Neural progenitor cell (in vitro differentiated cells): ENCODE results near the gene CRYBA4. TPM values are rescaled to one million over a fixed set of nuclear protein-coding genes. Genes with fewer than 3 reads are reported as not detected.
A peak's percentile ranks its signal among the peaks of the same experiment; 100 is the strongest.

ENCODE experiments used
- DNase-seq: peaks from one replicate; pipeline ENCODE4 v3.0.0-alpha.2; 2016; ENCODE audit warnings: low spot score
- H2AFZ ChIP-seq: fragments of 200-600 bp; sonication (generic); replicated peaks from 2 replicates; pipeline ENCODE4 v1.6.1; 2016; ENCODE audit warnings: antibody characterized with exemption
- H3F3A ChIP-seq: fragments of 200-600 bp; sonication (generic); 2 replicates; pipeline ENCODE4 v1.6.1; 2016; ENCODE audit warnings: antibody characterized with exemption, low read depth
- H3K27ac ChIP-seq: fragments of 200-600 bp; sonication (generic); 2 replicates; pipeline ENCODE4 v1.5.1; 2016; ENCODE audit warnings: mild to moderate bottlenecking
- H3K27me3 ChIP-seq: fragments of 200-600 bp; sonication (generic); 2 replicates; pipeline ENCODE4 v1.6.1; 2016; ENCODE audit warnings: mild to moderate bottlenecking, moderate library complexity
- H3K36me3 ChIP-seq: fragments of 200-600 bp; sonication (generic); 2 replicates; pipeline ENCODE4 v1.5.1; 2016
- H3K4me1 ChIP-seq: fragments of 200-600 bp; sonication (generic); 2 replicates; pipeline ENCODE4 v1.6.1; 2016; ENCODE audit warnings: mixed run types
- H3K4me2 ChIP-seq: fragments of 200-600 bp; sonication (generic); 2 replicates; pipeline ENCODE4 v1.6.1; 2016
- H3K4me3 ChIP-seq: fragments of 200-600 bp; sonication (generic); 2 replicates; pipeline ENCODE4 v1.5.1; 2016
- H3K79me2 ChIP-seq: fragments of 200-600 bp; sonication (generic); 2 replicates; pipeline ENCODE4 v1.6.1; 2016; ENCODE audit warnings: low read depth
- H3K9ac ChIP-seq: fragments of 200-600 bp; sonication (generic); 2 replicates; pipeline ENCODE4 v1.6.1; 2016
- H3K9me3 ChIP-seq: fragments of 200-600 bp; sonication (generic); 2 replicates; pipeline ENCODE4 v1.5.1; 2016; ENCODE audit warnings: low read depth
- H4K20me1 ChIP-seq: fragments of 200-600 bp; sonication (generic); 2 replicates; pipeline ENCODE4 v1.6.1; 2016; ENCODE audit warnings: low read depth
- H3K27ac Mint-ChIP-seq: 3 replicates; pipeline ENCODE4 v1.8.0; 2021; ENCODE audit warnings: mixed read lengths
- H3K27me3 Mint-ChIP-seq: 2 replicates; pipeline ENCODE4 v1.8.0; 2022; ENCODE audit warnings: low read depth, mild to moderate bottlenecking, inconsistent platforms, moderate library complexity, mixed read lengths; ENCODE audit not compliant: insufficient read depth
- H3K36me3 Mint-ChIP-seq: 3 replicates; pipeline ENCODE4 v1.8.0; 2021; ENCODE audit warnings: mixed read lengths
- H3K4me1 Mint-ChIP-seq: 3 replicates; pipeline ENCODE4 v1.8.0; 2021; ENCODE audit warnings: mixed read lengths
- H3K4me3 Mint-ChIP-seq: 3 replicates; pipeline ENCODE4 v1.8.0; 2021; ENCODE audit warnings: mild to moderate bottlenecking, moderate library complexity, mixed read lengths
- H3K9me3 Mint-ChIP-seq: 3 replicates; pipeline ENCODE4 v1.8.0; 2020; ENCODE audit warnings: mixed read lengths
- EZH2 ChIP-seq: fragments of 200-600 bp; sonication (generic); IDR thresholded peaks from 2 replicates; pipeline ENCODE4 v1.6.1; 2017; ENCODE audit warnings: antibody characterized with exemption, mild to moderate bottlenecking, moderate library complexity
- EZH2phosphoT487 ChIP-seq: fragments of 200-600 bp; sonication (generic); IDR thresholded peaks from 2 replicates; pipeline ENCODE4 v1.6.1; 2017; ENCODE audit warnings: antibody characterized with exemption
- total RNA-seq: library from RNA; depleted of rRNA; stranded (reverse); fragments of >200 nt; gene quantifications from 2 replicates; pipeline ENCODE4 v1.2.3, GENCODE V29; 2015; ENCODE audit warnings: low replicate concordance
- TF ChIP-seq, protein P1 (sequence below): fragments of 200-600 bp; sonication (generic); IDR thresholded peaks from 2 replicates; pipeline ENCODE4 v1.5.1; 2017; ENCODE audit warnings: antibody characterized with exemption, mild to moderate bottlenecking

Gene CRYBA4
- total RNA-seq, 1 donor from 2014 or later = 1.1 TPM

DNA sequence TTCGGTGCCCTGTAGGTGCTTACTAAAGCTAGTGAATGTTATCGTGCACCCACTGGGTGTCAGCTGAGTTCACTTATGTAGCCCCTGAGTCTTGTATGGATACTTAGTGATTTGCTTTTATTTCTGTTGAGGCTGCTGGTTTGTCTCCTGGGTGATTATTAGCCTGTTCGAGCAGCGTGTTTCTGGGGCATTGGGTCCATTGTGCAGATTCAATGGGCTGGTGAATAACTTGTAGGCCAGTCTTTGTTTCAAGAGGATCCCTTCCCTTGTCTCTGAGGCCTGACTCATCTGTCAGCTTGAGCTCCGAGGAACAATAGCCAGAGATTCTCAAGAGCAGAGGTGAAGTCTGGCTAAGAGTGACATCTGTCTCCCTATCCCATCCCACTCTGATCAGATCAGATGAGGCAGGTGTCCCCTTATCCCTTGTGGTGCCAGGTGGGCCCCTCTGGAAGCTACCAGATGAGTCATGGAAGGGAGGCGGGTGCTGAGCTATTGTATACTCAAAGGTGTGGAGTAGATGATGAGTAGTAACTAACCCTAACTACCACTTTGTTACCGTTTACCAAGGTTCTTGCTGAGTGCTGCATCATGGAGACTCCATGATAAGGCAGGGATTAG is 39.3 kb downstream of the CRYBA4 start:
- TF ChIP-seq, protein P1, sequence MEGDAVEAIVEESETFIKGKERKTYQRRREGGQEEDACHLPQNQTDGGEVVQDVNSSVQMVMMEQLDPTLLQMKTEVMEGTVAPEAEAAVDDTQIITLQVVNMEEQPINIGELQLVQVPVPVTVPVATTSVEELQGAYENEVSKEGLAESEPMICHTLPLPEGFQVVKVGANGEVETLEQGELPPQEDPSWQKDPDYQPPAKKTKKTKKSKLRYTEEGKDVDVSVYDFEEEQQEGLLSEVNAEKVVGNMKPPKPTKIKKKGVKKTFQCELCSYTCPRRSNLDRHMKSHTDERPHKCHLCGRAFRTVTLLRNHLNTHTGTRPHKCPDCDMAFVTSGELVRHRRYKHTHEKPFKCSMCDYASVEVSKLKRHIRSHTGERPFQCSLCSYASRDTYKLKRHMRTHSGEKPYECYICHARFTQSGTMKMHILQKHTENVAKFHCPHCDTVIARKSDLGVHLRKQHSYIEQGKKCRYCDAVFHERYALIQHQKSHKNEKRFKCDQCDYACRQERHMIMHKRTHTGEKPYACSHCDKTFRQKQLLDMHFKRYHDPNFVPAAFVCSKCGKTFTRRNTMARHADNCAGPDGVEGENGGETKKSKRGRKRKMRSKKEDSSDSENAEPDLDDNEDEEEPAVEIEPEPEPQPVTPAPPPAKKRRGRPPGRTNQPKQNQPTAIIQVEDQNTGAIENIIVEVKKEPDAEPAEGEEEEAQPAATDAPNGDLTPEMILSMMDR = no peak
- TF ChIP-seq EZH2phosphoT487 = no peak
- no peak for TF ChIP-seq EZH2
- Histone ChIP-seq H2AFZ (no peak overlapping the region), H3K9ac (no peak overlapping the region), H3K4me2 (peak overlapping the region; percentile 90), H3K36me3 (peaks cover 2% of the 10 kb centered on the region), H3F3A (peaks cover 76% of the 10 kb centered on the region), H3K4me1 (peaks cover 47% of the 10 kb centered on the region), H3K4me3 (peak overlapping the region; percentile 47), H3K79me2 (peaks cover 70% of the 10 kb centered on the region), H3K27me3 (no peaks in the 10 kb centered on the region), H3K27ac (peak overlapping the region; percentile 98), H4K20me1 (peaks cover 50% of the 10 kb centered on the region), H3K9me3 (no peaks in the 10 kb centered on the region)
- Mint-ChIP-seq H3K36me3 (peaks cover 8% of the 10 kb centered on the region), H3K9me3 (no peaks in the 10 kb centered on the region), H3K27ac (peak overlapping the region; percentile 96), H3K4me1 (peaks cover 49% of the 10 kb centered on the region), H3K4me3 (peak overlapping the region; percentile 78), H3K27me3 (peaks cover 8% of the 10 kb centered on the region)
- peak; percentile 94 for DNase-seq

DNA sequence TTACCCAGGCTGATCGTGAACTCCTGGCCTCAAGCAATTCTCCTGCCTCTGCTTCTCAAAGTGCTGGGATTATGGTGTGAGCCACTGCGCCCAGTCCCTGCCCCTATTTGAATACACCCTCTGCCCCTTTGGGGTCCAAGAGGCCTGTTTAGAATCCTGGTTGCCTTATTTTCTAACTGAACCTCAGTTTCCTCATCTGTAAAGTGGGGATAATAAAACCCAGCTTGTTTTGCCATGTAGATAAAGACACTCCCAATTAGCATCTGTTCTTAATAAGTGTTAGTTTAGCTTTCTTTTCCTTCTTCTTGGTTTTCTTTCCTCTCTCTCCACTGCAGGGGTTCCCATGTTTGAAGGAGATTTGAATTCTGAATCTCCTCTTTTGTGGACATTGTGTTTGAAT is 40.4 kb downstream of the CRYBA4 start:
- peaks cover 76% of the 10 kb centered on the region for H3K79me2 ChIP-seq
- peaks cover 60% of the 10 kb centered on the region for H4K20me1 ChIP-seq
- H3F3A ChIP-seq = peaks cover 71% of the 10 kb centered on the region
- no peak overlapping the region for H3K27ac Mint-ChIP-seq
- H3K4me1 ChIP-seq = peaks cover 42% of the 10 kb centered on the region
- TF ChIP-seq, protein P1 = no peak
- no peak for TF ChIP-seq EZH2phosphoT487
- TF ChIP-seq EZH2 = no peak
- no peak overlapping the region for H3K4me3 Mint-ChIP-seq
- H2AFZ ChIP-seq = no peak overlapping the region
- H3K4me3 ChIP-seq = no peak overlapping the region
- no peaks in the 10 kb centered on the region for H3K9me3 ChIP-seq
- no peaks in the 10 kb centered on the region for H3K27me3 ChIP-seq
- peaks cover 51% of the 10 kb centered on the region for H3K4me1 Mint-ChIP-seq
- peak overlapping the region; percentile 27 for H3K27ac ChIP-seq
- peak overlapping the region; percentile 90 for H3K4me2 ChIP-seq
- H3K36me3 ChIP-seq = peaks cover 2% of the 10 kb centered on the region
- DNase-seq = no peak
- no peak overlapping the region for H3K9ac ChIP-seq
- H3K36me3 Mint-ChIP-seq = peaks cover 10% of the 10 kb centered on the region
- H3K9me3 Mint-ChIP-seq = no peaks in the 10 kb centered on the region
- H3K27me3 Mint-ChIP-seq = peaks cover 14% of the 10 kb centered on the region

DNA sequence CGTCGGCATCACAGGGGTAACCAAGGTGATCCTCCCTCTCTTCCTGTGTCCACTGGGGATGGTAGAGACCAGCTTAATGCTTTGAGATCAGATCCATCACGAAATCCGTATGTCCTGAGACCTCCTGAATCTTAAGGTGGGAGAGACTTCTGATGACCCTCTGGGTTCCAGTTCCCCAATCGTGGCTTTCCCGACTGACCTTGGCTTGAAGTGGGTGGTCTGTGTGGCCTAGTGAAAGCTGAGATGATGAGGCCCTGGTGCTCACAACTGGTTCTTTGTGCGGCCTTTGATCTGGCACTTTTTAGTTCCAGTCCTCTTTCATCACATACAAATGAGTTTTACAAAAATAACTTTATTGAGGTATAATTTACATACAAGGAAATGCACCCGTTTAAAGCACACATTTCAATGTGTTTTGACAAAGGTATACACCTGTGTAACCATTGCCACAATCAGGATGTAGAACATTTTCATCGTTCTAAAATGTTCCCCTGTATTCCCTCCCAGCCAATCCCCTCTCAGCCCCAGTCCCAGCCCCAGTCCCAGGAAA is 41.7 kb downstream of the CRYBA4 start:
- H3K4me1 Mint-ChIP-seq = peaks cover 49% of the 10 kb centered on the region
- TF ChIP-seq EZH2 = no peak
- TF ChIP-seq, protein P1 = no peak
- TF ChIP-seq EZH2phosphoT487 = no peak
- DNase-seq = no peak
- H3K27me3 ChIP-seq = no peaks in the 10 kb centered on the region
- peaks cover 63% of the 10 kb centered on the region for H3K79me2 ChIP-seq
- H3K9me3 Mint-ChIP-seq = no peaks in the 10 kb centered on the region
- no peak overlapping the region for H3K4me3 ChIP-seq
- H3K36me3 ChIP-seq = peaks cover 2% of the 10 kb centered on the region
- H3K27me3 Mint-ChIP-seq = peaks cover 6% of the 10 kb centered on the region
- H4K20me1 ChIP-seq = peaks cover 73% of the 10 kb centered on the region
- H3K27ac ChIP-seq = no peak overlapping the region
- H3K9me3 ChIP-seq = no peaks in the 10 kb centered on the region
- no peak overlapping the region for H3K4me2 ChIP-seq
- peaks cover 11% of the 10 kb centered on the region for H3K36me3 Mint-ChIP-seq
- H2AFZ ChIP-seq = no peak overlapping the region
- H3K9ac ChIP-seq = no peak overlapping the region
- H3K4me3 Mint-ChIP-seq = no peak overlapping the region
- no peak overlapping the region for H3K27ac Mint-ChIP-seq
- H3K4me1 ChIP-seq = peaks cover 42% of the 10 kb centered on the region
- H3F3A ChIP-seq = peaks cover 64% of the 10 kb centered on the region
